Fibroblast of lung (primary cell): ENCODE measurements around the gene EML1.

Experiments used
- EZH2 ChIP-seq: IDR thresholded peaks from 2 replicates; pipeline ENCODE4 v1.5.1; 2012; ENCODE audit warnings: low read length, control low read depth, mild to moderate bottlenecking; ENCODE audit errors: missing control alignments
- TF ChIP-seq, protein P1 (sequence below), 2 donors: IDR thresholded peaks in 1 of 2; conservative IDR thresholded peaks in 1 of 2; 1 replicate in 1 of 2; 2 replicates in 1 of 2; pipeline ENCODE4 v1.5.1; 2011 to 2012; ENCODE audit warnings: low read length in 2 of 2, control low read depth in 1 of 2, inconsistent platforms in 1 of 2, low read depth in 1 of 2, mild to moderate bottlenecking in 1 of 2

DNA sequence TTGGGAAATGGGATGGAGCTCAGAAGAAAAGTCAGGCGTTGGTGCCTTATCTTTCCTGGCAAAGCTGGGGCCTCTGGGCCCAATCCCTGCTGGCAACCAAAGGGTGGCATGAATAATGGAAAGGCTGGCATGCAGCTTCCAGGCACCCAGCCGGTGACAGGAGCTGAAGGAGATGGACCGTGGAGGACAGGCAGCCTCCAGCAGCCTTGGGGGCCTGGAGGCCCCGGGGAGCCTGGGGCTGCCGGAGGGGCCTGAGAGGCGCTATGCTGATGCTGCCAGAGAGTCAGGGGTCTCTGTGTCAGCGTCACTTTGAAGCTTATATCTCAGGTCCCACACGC lies 38.2 kb upstream of the EML1 start:
- TF ChIP-seq, protein P1, sequence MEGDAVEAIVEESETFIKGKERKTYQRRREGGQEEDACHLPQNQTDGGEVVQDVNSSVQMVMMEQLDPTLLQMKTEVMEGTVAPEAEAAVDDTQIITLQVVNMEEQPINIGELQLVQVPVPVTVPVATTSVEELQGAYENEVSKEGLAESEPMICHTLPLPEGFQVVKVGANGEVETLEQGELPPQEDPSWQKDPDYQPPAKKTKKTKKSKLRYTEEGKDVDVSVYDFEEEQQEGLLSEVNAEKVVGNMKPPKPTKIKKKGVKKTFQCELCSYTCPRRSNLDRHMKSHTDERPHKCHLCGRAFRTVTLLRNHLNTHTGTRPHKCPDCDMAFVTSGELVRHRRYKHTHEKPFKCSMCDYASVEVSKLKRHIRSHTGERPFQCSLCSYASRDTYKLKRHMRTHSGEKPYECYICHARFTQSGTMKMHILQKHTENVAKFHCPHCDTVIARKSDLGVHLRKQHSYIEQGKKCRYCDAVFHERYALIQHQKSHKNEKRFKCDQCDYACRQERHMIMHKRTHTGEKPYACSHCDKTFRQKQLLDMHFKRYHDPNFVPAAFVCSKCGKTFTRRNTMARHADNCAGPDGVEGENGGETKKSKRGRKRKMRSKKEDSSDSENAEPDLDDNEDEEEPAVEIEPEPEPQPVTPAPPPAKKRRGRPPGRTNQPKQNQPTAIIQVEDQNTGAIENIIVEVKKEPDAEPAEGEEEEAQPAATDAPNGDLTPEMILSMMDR (conservative IDR thresholded peaks at IDR 0.05 in 1 of 2, IDR thresholded peaks at IDR 0.05 in 1 of 2; ENCODE audit: low read depth in 1 of 2, low read length in 2 of 2): no peak
- TF ChIP-seq EZH2: no peak
